Left hindlimb (tissue), 1 donor: ENCODE measurements around the gene COG3.

ENCODE experiments used
- DNase-seq: peaks from one replicate; pipeline ENCODE4 v3.0.0-alpha.2; 2018

The COG3 gene

DNA sequence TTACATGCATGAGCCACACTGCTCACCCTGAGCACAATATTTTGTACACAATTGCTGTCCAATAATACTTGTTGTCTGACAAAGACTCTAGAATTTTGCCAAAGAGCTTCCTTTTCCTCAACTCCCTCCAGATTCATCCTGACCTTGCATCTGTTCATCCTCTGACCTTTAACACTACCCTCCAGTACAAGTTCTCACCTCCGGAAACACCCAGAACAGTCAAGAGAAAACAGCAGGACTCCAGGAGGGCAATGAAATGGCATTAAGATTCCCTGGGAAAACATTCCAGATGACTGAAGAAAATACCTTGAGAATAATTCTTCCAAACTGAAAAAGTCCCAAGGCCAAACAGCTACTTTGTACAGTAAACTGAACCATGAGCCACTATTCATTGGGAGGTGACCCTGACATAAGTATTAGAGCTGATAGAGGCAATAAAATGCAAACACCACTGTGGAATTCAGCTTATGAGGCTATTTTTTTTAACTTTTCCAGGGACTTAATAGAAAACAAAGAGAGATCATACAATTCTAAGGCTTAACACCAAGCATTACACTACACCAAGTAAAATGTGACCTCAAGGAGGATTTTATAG, 15.7 kb upstream of the COG3 start:
- no peak for DNase-seq

DNA sequence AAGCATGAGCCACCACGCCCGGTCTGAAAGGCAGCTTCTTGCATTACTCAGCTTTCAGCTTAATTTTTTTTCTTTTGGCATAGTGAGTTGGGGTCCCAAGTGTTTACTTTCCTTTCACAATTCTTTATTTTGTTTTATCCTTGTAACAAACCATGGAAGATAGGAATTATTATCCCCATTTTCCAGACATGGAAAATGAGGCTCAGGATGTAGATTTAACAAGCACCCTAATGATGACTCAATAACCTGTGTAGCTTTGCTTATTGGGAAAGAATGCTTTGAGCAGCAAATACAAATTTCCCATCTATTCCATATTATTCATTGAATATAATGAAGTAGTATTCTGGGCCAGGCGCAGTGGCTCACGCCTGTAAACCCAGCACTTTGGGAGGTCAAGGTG, 13.5 kb upstream of the COG3 start:
- no peak for DNase-seq

DNA sequence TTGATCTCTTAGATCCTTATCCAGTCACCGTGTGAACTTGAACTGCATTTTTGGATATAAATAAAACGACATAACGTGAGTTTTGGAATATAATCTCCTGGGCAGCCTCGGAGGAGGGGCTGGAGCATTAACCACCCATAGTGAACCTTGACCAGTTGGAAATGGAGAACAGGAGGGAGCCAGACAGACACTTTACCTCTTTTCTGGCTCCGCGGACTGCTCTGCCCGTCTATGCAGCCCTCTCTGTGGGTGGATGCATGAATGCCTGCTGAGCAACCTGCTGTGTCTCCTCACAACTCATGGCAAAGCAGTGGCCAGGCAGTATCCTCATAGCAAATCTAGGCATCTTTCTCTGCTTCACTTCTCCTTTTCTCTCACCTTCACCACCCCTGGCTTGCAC, 10.5 kb upstream of the COG3 start:
- DNase-seq, result no peak

DNA sequence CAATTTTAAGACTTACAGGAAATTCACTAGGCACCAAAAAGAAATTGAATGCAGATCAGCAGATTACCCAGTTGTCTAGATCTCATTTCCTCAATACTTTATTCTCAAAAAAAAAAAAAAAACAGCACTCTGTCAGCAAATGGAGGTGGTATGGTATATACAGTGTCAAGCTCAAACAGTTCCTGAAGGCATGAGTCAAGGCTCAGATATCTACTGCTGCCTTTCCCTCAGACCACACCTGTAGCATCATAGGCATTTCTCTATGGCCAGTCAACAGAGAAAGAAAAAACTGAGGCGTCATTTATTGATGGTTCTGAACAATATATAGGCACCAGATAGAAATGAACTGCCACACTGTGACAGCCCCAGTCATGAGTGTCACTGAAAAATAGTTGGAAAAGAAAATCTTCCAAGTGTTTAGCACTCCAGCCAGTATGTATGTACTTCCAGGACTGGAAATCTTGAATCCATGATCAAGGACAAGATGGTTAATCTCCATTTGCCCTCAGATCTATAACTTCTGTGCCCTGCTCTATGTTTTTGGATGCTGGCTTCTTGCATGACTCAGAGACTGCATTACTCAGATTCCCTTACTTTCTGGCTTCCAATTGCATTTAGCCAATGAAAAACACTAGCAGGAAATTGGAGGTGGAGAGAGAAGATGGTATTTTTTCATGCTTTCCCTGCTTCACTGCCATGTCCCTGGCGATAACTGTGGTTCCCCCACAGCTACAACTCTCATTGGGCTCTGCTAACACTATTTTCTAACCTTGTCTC, 8.4 kb upstream of the COG3 start:
- DNase-seq, result no peak

DNA sequence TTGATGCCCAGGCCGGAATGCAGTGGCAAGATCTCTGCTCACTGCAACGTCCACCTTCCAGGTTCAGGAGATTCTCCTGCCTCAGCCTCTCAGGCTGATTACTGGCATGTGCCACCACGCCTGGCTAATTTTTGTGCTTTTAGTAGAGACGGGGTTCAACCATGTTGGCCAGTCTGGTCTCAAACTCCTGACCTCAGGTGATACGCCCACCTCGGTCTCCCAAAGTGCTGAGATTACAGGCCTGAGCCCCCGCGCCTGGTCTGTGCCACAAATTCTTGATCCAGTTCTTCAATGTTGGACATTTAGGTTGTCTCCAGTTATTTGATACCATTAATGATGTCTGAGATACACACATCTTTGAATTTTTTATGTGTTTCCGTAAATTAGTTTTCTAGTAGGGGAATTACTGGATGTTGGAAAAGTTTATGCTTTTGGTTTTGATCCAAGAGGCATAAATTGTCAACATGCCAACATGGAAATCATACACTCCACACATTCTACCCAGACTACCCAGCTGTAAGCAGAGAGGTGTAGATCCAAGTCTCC, 525 bp upstream of the COG3 start:
- DNase-seq, result no peak

DNA sequence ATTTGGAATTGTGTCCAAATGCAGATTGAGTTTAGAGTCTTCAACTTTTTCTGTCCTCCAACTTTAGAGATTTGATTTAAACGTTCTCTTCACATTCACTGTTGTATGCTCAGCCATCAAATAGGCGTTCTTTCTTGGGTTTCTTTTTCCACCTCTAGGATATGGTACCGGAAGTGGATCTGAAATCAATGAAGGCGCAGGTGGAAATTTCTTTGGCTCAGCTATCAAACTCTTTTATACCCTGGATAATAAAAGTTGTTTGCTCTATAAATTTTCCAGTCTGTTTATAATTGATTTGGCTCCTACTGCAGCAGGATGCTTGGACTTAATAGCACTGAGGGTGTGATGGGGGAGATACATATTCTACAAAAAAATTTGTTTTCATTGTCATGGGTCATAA, 1.6 kb downstream of the COG3 start:
- no peak for DNase-seq

DNA sequence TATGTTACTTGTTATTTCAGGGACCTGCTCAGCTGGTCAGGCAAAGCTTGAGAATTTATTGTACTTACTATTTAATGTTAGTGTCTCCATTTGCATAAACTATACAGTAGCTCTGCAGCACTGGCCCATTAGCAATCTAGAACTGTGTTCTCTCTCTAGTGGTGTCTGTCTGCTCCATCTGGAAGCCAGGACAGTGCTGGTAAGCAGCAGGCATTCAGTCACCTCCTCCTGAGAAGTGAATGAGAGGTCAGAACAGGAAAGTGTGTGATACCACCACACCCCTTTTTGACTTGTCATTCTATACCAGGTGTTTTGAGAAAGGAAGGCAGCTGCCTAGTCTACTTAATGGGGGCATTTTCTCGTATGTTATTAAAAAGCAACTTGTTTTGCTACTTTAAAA, 3.9 kb downstream of the COG3 start:
- DNase-seq, result no peak

DNA sequence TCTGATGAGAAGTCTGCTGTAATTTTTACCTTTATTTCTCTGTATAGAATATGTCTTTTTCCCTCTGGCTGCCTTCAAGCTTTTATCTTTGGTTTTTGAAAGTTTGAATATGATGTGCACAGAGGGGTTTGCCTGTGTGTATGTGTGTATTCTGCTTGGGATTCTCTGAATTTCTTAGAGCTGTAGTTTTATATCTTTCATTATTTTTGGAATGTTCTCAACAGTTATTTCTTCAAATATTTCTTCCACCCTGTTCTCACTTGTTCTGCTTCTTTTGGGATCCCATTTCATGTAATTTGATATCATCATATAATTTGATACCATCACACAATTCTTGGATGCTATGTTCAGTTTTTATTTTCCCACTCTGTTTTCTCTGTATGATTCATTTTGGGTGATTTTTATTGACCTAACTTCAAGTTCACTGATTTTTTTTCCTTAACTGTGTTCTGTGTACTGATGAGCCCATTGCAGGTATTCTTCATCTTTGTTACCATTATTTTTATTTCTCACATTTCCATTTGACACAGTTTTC, 7.5 kb downstream of the COG3 start:
- DNase-seq, result no peak

DNA sequence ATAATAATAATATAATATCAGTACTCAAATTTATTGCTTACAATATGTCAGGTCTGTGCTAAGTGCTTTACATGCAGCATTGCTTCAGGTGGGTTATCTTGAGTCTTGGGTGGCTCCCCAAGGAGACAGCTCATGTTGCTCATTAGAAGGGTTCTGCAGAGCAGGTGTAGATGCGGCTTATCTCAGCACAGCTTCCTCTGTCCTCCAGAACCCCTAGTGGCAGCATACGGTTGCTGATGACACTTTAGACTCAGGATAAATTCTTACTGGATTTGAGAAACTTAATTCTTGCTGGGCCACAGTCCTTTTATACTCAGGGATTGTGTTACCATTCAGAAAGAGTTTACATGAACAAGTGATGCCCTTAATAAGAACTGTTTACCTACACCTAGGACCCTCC, 8.9 kb downstream of the COG3 start:
- DNase-seq, result no peak

DNA sequence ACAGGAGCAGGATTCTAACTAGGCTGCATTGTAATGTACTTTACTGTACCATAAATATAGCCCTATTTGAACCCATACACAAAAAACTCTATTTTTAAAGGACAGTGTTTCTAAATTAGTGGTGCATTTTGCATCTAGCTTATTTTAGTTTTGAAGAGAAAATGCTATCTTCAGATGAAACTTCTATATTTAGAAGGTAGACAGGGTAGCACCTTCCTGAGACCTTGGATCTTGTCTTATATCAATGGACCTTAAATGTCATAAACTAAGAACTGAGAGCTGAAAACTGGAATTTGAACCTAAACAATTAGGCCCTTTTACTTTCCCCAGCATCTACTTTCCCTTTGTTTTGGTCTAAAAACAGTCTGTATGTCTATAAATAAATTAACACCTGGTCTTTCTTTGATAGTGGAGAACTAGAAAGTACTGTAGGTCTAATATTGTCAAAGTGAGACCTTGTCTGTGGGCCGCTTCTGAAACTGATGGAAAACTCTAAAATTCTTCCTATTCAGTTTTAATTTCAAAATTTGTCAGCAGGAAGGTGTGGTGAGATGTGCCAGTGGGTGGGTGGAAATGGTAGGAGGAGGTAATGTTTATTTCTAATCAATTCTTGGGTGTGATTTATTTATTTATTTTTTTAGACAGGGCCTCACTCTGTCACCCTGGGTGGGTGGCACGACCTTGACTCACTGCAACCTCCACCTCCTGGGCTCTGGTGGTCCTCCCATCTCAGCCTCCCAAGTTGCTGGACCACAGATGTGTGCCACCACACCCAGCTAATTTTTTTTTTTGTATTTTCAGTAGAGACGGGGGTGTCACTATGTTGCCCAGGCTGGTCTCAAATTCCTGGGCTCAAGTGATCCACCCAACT, 10.1 kb downstream of the COG3 start:
- no peak for DNase-seq

DNA sequence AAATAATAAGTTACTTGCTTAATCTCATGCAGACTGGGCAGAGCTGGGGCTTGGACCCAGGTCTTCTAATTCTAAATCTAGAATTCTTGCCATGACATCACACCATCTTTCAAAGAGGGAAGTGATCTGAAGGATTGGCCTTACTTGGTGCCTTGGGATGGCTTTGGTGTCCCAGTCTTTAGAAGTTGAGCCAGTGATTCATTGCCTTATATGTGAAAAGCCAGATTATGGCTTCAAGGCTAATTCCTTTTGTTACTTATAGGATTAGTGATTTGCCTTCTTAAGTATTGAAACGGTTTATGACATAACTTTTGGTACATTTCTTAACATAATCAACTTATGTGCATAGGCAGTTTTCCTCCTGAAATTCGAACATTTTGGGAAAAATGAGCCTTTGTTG, 14.9 kb downstream of the COG3 start:
- DNase-seq, result no peak

DNA sequence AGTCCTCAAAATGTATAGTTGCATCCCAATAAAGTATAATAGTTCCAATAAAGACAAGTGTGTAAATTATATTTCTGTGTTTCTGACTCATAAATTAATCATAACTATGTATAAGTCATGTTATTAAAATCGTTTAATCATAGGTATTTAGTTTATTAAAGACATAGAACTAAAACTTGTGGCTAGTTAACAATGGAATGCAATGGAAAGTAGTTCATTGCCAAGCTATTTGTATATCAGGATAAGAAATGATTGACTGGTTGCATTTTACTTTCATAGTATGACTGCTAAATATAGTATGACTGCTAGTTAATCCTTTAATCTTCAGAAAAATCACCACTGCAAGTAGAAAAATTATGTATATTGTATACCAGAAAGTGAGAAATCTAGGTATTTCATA, 16.9 kb downstream of the COG3 start:
- no peak for DNase-seq

DNA sequence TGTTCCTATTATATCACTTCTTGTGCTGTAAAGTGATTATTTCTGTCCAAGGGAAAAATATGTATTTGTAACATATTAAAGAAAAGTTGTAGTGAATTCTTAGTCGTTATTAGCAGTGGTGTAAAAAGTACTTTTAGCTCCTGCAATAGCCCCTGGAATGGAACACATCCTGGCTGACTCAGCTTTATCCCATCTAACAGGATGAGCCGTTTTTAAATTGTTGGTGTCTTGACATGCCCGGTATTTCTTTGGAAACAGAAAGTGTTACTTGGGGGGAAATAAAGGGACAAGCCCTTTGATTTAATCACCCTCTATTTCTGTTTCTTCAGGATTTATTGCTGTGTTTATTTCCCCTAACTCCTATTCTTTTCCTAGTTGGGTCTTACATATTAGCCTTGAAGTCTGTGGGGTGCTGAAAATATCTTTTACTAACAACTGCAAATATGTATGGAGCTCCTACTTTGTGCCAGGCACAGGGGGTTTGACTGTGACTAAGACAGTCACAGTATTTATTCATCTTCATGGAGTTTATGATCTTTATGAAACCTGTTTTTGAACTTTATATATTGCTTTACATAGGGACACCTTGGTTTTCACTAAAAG, 17.9 kb downstream of the COG3 start:
- no peak for DNase-seq

DNA sequence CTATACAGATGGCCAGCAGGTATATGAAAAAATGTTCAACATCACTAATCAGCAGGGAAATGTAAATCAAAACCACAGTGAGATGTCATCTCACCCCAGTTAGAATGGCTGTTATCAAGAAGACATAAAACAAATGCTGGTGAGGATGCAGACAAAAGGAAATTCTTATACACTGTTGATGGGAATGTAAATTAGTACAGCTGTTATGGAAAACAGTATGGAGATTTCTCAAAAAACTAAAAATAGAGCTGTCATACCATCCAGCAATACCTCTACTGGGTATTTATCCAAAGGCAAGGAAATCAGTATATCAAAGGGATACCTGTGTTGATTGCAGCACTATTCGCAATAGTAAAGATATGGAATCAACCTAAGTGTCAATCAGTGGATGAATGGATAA, 22.9 kb downstream of the COG3 start:
- DNase-seq, result no peak

DNA sequence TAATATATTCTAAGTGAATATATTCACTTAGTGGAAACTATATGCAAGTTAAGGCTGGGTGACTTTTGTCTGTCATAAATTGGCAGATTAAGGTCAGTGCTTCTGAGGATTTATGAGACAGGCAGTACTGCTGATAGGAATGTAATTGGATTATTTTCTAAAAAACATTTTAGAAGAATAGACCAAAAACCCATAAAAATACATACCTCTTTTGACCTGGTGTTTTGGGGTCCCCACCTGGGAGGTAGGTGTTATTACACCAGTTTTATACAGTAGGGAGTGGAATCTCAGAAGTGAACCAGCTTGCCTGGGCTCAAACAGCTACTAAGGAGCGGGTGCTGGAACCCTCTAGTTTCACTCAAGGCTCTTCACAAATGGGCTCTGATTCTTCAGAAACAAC, 25.3 kb downstream of the COG3 start:
- no peak for DNase-seq

DNA sequence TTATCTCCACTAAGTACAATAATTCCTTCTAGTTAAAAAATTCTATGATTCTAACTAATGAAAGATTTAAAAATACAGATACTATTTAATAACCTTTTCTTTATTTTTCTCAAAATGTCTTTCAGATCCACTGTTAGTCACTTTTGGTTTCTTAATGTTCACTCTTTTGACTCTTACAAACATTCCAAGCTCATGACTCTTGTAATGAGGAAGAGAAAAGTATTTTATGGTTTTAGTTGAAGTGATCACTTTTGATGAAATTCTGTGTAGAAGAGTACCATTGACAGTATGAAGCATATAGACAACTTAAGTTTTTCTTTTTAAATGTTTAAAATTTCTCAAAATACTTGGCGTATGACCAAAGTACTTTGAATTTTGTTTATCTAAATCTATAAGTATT, 27.8 kb downstream of the COG3 start:
- no peak for DNase-seq

DNA sequence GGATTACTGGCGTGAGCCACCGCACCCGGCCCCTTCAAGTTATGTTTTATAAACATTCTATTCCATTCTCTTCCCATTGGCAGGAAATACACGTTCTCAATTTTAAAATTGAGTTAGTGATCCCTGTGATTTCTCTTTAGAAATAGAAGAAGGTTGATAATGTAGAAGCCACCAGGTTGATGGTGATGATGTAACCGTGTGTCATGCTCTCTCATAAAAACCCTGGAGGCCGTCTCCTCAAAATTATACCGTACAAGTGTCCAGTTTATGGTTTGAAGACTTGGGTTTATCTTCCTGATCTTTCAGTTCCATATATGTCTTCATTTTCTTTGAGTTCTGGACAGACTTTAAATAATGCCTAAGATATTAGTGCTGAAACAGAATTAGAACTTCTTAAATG, 32.2 kb downstream of the COG3 start:
- DNase-seq, result no peak

DNA sequence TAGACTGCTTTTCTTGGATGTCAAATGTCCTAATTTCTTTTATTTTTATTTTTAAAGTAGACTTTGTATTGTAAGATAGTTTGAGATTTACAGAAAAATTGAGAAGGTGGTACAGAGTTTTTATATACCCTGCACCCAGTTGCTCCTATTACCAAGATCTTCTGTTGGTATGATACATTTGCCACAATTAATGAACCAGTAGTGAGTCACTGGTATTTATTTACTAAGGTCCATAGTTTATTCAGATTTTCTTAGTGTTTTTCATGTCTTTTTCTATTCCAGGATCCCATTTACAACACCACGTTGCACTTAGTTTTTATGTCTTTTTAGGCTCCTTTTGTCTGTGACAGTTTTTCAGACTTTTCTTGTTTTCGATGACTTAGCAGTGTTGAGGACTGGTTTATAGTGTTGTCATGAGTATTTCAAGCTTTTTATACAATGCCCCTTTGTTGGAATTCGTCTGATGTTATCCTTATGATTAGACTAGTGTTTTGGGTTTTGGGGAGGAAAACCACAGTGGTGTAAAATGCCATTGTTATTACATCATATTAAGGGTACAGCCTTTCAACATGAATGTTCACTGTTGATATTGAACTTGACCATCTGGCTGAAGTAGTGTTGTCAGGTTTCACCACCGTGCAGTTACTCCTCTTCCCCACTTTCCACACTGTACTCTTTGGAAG, 35.9 kb downstream of the COG3 start:
- DNase-seq, result no peak

DNA sequence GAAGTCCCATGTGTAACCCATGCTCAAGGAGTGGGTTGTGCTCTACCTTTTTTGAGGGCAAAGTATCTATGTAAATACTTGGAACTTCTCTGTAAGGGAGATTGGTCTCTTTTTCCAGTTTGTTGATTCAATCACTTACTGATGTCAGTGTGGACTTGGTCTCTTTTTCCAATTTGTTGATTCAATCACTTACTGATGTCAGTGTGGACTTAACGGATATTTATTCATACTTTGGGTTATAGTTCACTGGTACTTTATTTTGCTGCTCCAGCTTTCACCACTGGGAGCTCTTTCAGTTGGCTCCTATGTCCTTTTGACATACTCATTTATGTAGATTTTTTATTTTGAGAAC, 36.4 kb downstream of the COG3 start:
- DNase-seq, result no peak

DNA sequence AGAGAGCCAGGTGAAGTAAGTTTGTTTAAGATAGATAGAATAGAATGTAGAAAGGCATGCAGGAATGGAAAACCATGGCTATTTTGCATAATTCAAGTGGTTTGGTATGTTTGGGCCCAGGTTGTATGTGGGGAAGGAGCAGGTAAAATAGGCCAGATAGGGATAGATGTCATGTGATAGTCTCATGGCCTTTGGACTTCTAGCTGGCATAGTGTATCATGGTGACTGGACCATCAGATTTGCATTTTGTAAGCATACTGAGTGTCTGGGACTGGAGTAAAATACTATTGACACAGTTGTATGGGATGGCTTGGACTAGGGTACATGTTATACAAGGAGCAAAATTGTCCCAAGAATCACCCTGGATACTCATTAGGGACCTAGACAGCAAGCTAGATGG, 38.9 kb downstream of the COG3 start:
- no peak for DNase-seq

DNA sequence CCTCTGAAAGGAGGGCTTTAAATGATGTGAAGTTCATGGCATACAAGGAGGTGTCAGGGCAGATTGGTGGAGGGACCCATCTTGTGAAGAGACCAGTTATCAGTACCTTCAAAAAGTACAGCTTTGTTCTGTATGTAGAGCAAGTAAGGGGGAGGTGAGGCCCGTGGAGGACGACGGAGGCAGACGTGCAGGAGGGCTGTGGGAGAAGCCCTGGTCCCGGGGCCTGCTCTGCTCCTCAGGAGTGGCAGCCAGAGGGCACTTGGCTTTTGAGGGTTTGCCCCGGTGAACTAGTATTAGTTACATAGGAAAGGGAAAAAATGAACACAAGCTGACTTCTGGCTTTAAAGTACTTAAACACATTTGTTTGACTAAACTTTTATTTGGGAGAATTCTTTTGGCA, 42.1 kb downstream of the COG3 start:
- DNase-seq, result no peak

DNA sequence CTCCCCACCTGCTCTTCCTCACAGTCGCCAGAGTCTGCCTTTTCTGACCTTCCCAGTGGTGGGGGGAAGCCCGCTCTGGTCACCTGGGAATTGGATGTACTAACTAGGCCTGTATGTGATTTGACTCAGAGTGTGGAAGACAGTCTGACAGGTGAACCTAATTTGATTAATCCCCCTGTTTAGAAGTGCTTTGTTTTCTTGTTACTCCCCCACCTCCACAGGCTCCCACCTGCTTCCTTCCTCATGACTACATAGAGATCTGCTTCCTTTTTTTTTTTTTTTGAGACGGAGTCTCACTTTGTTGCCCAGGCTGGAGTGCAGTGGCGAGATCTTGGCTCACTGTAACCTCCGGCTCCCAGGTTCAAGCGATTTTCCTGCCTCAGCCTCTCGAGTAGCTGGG, 44.0 kb downstream of the COG3 start:
- DNase-seq, result no peak

DNA sequence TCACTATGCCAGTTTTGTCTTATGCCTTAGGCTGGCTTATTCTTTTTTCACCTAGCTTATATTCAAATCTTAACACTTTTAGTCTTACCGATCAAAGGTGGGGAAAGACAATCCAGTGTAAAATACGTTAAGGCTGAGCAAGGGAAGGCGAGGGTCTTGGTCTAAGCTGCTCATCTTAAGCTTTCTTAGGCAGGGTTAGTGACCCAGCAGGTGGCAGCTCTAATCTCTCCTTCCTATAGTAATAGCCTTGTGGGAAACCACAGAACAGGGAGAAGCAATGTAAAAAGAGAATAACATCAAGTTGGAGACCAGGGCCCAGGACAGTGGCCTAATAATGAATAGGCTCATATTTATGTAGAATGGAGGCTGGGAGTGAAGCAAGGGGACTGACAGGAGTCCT, 45.9 kb downstream of the COG3 start:
- DNase-seq, result no peak
